Neural progenitor cell (in vitro differentiated cells): ENCODE results near the gene CREB5. TPM values are rescaled to one million over a fixed set of nuclear protein-coding genes. Genes with fewer than 3 reads are reported as not detected.
A peak's percentile ranks its signal among the peaks of the same experiment; 100 is the strongest.

Experiments
- DNase-seq: peaks from one replicate; pipeline ENCODE4 v3.0.0-alpha.2; 2016; ENCODE audit warnings: low spot score
- H2AFZ ChIP-seq: fragments of 200-600 bp; sonication (generic); replicated peaks from 2 replicates; pipeline ENCODE4 v1.6.1; 2016; ENCODE audit warnings: antibody characterized with exemption
- H3F3A ChIP-seq: fragments of 200-600 bp; sonication (generic); 2 replicates; pipeline ENCODE4 v1.6.1; 2016; ENCODE audit warnings: antibody characterized with exemption, low read depth
- H3K27ac ChIP-seq: fragments of 200-600 bp; sonication (generic); 2 replicates; pipeline ENCODE4 v1.5.1; 2016; ENCODE audit warnings: mild to moderate bottlenecking
- H3K27me3 ChIP-seq: fragments of 200-600 bp; sonication (generic); 2 replicates; pipeline ENCODE4 v1.6.1; 2016; ENCODE audit warnings: mild to moderate bottlenecking, moderate library complexity
- H3K36me3 ChIP-seq: fragments of 200-600 bp; sonication (generic); 2 replicates; pipeline ENCODE4 v1.5.1; 2016
- H3K4me1 ChIP-seq: fragments of 200-600 bp; sonication (generic); 2 replicates; pipeline ENCODE4 v1.6.1; 2016; ENCODE audit warnings: mixed run types
- H3K4me2 ChIP-seq: fragments of 200-600 bp; sonication (generic); 2 replicates; pipeline ENCODE4 v1.6.1; 2016
- H3K4me3 ChIP-seq: fragments of 200-600 bp; sonication (generic); 2 replicates; pipeline ENCODE4 v1.5.1; 2016
- H3K79me2 ChIP-seq: fragments of 200-600 bp; sonication (generic); 2 replicates; pipeline ENCODE4 v1.6.1; 2016; ENCODE audit warnings: low read depth
- H3K9ac ChIP-seq: fragments of 200-600 bp; sonication (generic); 2 replicates; pipeline ENCODE4 v1.6.1; 2016
- H3K9me3 ChIP-seq: fragments of 200-600 bp; sonication (generic); 2 replicates; pipeline ENCODE4 v1.5.1; 2016; ENCODE audit warnings: low read depth
- H4K20me1 ChIP-seq: fragments of 200-600 bp; sonication (generic); 2 replicates; pipeline ENCODE4 v1.6.1; 2016; ENCODE audit warnings: low read depth
- H3K27ac Mint-ChIP-seq: 3 replicates; pipeline ENCODE4 v1.8.0; 2021; ENCODE audit warnings: mixed read lengths
- H3K27me3 Mint-ChIP-seq: 2 replicates; pipeline ENCODE4 v1.8.0; 2022; ENCODE audit warnings: low read depth, mild to moderate bottlenecking, inconsistent platforms, moderate library complexity, mixed read lengths; ENCODE audit not compliant: insufficient read depth
- H3K36me3 Mint-ChIP-seq: 3 replicates; pipeline ENCODE4 v1.8.0; 2021; ENCODE audit warnings: mixed read lengths
- H3K4me1 Mint-ChIP-seq: 3 replicates; pipeline ENCODE4 v1.8.0; 2021; ENCODE audit warnings: mixed read lengths
- H3K4me3 Mint-ChIP-seq: 3 replicates; pipeline ENCODE4 v1.8.0; 2021; ENCODE audit warnings: mild to moderate bottlenecking, moderate library complexity, mixed read lengths
- H3K9me3 Mint-ChIP-seq: 3 replicates; pipeline ENCODE4 v1.8.0; 2020; ENCODE audit warnings: mixed read lengths
- CTCF ChIP-seq: fragments of 200-600 bp; sonication (generic); IDR thresholded peaks from 2 replicates; pipeline ENCODE4 v1.5.1; 2017; ENCODE audit warnings: antibody characterized with exemption, mild to moderate bottlenecking
- EZH2 ChIP-seq: fragments of 200-600 bp; sonication (generic); IDR thresholded peaks from 2 replicates; pipeline ENCODE4 v1.6.1; 2017; ENCODE audit warnings: antibody characterized with exemption, mild to moderate bottlenecking, moderate library complexity
- EZH2phosphoT487 ChIP-seq: fragments of 200-600 bp; sonication (generic); IDR thresholded peaks from 2 replicates; pipeline ENCODE4 v1.6.1; 2017; ENCODE audit warnings: antibody characterized with exemption
- total RNA-seq: library from RNA; depleted of rRNA; stranded (reverse); fragments of >200 nt; gene quantifications from 2 replicates; pipeline ENCODE4 v1.2.3, GENCODE V29; 2015; ENCODE audit warnings: low replicate concordance

Gene CREB5
- total RNA-seq, 1 donor from 2014 or later, result 1.2 TPM

DNA sequence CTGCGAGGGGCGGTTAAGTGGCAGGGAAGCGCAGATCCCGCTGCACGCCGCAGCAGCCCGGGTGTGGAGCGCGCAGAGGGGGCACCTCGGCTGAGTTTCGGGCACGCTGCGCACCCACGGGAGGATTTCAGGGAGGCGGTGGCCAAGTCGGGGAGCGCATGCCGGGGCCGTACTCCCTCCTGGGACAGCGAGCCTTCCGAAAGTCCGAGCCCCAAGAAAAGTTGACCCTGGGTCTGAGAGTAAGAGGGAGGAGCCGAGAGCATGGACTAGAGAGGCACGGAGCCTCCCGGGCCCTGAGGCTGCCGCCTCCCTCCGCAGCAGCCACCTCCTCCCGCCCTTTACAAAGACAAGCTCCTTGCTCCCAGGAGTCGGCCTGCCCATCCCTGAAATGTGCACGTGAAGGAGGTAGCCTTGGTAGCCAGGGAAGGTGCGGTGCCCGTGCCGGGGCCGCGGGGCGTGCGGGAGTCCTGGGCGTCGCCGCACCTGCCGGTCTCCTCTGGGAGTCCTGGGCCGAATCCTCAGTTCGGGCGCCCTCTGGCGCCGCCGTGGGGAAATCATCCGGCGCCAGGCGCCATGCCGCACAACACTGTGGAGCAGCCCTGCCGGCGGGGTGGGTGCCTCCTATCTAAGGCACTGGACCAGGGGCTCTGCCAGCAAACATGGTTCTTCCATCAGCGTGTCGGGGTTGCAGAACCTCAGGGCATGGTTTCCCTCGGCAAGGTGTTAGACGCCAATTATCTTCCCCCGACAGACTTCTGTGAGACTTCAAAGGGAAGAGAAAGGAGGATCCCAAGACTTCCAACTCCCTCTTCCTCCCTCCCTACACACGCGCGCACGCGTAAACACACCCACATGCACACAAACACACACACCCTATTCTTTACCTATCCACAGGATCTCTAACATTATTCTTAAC lies 441.8 kb downstream of the CREB5 start:
- Mint-ChIP-seq H3K27me3 (peaks cover 2% of the 10 kb centered on the region), H3K4me1 (peaks cover 18% of the 10 kb centered on the region), H3K4me3 (peak overlapping the region; percentile 84), H3K9me3 (no peaks in the 10 kb centered on the region), H3K36me3 (no peaks in the 10 kb centered on the region), H3K27ac (peak overlapping the region; percentile 57)
- Histone ChIP-seq H4K20me1 (no peaks in the 10 kb centered on the region), H2AFZ (peak overlapping the region; percentile 97), H3K9ac (no peak overlapping the region), H3K9me3 (no peaks in the 10 kb centered on the region), H3K27me3 (peaks cover 24% of the 10 kb centered on the region), H3K36me3 (no peaks in the 10 kb centered on the region), H3K4me2 (peak overlapping the region; percentile 82), H3F3A (no peaks in the 10 kb centered on the region), H3K4me1 (peaks cover 9% of the 10 kb centered on the region), H3K79me2 (no peaks in the 10 kb centered on the region), H3K27ac (no peak overlapping the region), H3K4me3 (peak overlapping the region; percentile 60)
- peak; percentile 29 for TF ChIP-seq EZH2
- TF ChIP-seq EZH2phosphoT487, result no peak
- peak; percentile 87 for TF ChIP-seq CTCF
- peak; percentile 84 for DNase-seq

DNA sequence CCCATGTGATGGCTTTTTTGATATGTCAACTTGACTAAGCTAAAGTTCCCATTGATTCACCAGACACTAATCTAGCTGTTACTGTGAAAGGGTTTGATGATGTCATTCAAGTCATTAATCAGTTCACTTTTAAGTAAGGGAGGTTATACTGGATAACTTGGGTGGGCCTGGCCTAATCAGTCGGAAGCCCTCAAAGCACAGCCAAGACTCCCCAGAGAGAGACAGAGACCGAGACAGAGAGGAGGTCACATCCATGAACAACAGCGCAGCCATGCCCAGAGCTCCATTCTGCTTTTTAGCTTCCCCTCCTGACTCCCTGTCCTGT lies 442.4 kb downstream of the CREB5 start:
- Histone ChIP-seq H3K79me2 (no peaks in the 10 kb centered on the region), H4K20me1 (no peaks in the 10 kb centered on the region), H3K4me2 (no peak overlapping the region), H3K4me3 (no peak overlapping the region), H3K4me1 (peaks cover 9% of the 10 kb centered on the region), H3K9ac (no peak overlapping the region), H2AFZ (peak overlapping the region; percentile 97), H3K36me3 (no peaks in the 10 kb centered on the region), H3K27ac (no peak overlapping the region), H3F3A (no peaks in the 10 kb centered on the region), H3K9me3 (no peaks in the 10 kb centered on the region), H3K27me3 (peaks cover 24% of the 10 kb centered on the region)
- H3K36me3 Mint-ChIP-seq, result no peaks in the 10 kb centered on the region
- peak overlapping the region; percentile 84 for H3K4me3 Mint-ChIP-seq
- DNase-seq, result no peak
- TF ChIP-seq EZH2phosphoT487 (no peak), EZH2 (no peak), CTCF (no peak)
- peak overlapping the region; percentile 57 for H3K27ac Mint-ChIP-seq
- H3K4me1 Mint-ChIP-seq, result peaks cover 21% of the 10 kb centered on the region
- no peaks in the 10 kb centered on the region for H3K9me3 Mint-ChIP-seq
- peaks cover 2% of the 10 kb centered on the region for H3K27me3 Mint-ChIP-seq

- no peak for DNase-seq
- no peak for TF ChIP-seq EZH2phosphoT487
- H3K27me3 Mint-ChIP-seq, result peaks cover 2% of the 10 kb centered on the region
- no peak overlapping the region for H3K9ac ChIP-seq
- no peaks in the 10 kb centered on the region for H3K9me3 ChIP-seq
- H3K4me1 ChIP-seq, result peaks cover 9% of the 10 kb centered on the region
- no peaks in the 10 kb centered on the region for H3F3A ChIP-seq
- no peaks in the 10 kb centered on the region for H4K20me1 ChIP-seq
- H3K27ac Mint-ChIP-seq, result no peak overlapping the region
- H3K4me1 Mint-ChIP-seq, result peaks cover 21% of the 10 kb centered on the region
- no peak overlapping the region for H2AFZ ChIP-seq
- peaks cover 24% of the 10 kb centered on the region for H3K27me3 ChIP-seq
- H3K36me3 Mint-ChIP-seq, result no peaks in the 10 kb centered on the region
- H3K27ac ChIP-seq, result no peak overlapping the region
- H3K36me3 ChIP-seq, result no peaks in the 10 kb centered on the region
- no peaks in the 10 kb centered on the region for H3K9me3 Mint-ChIP-seq
- H3K79me2 ChIP-seq, result no peaks in the 10 kb centered on the region
- no peak overlapping the region for H3K4me3 ChIP-seq
- no peak overlapping the region for H3K4me2 ChIP-seq
- no peak overlapping the region for H3K4me3 Mint-ChIP-seq
Observed at GRCh38 chr7:28855538-28856217, 443.4 kb downstream of the CREB5 start.
